GM21529 (cell line): ENCODE results near the gene SNX8.
"Not testable (repeated sequence)": the region's sequence is repeated elsewhere in the genome, so short reads cannot be mapped to it uniquely, and the experiment has no call there.

Experiments
- ATAC-seq: cut with Tn5 transposase; IDR thresholded peaks from one replicate; pipeline ENCODE4 v1.9.1; 2021; ENCODE audit not compliant: unreplicated experiment

SNX8 gene

GRCh38 chr7:2290877-2291276, 23.4 kb downstream of the SNX8 start:
- no peak for ATAC-seq

DNA sequence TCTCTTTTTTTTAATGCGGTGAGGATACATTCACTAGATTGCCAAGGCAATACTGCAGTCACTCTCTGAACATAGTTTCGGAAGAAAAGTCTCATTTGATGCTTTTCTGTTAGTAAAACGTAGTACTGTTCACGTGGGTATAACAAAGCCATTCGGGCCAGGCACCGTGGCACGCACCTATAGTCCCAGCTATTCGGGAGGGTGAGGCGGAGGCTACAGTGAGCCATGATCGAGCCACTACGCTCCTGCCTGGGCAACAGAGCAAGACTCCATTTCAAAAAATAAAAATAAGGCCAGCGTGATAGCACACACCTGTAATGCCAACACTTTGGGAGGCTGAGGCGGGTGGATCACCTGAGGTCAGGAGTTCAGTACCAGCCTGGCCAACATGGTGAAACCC, 24.6 kb downstream of the SNX8 start:
- ATAC-seq: no peak

DNA sequence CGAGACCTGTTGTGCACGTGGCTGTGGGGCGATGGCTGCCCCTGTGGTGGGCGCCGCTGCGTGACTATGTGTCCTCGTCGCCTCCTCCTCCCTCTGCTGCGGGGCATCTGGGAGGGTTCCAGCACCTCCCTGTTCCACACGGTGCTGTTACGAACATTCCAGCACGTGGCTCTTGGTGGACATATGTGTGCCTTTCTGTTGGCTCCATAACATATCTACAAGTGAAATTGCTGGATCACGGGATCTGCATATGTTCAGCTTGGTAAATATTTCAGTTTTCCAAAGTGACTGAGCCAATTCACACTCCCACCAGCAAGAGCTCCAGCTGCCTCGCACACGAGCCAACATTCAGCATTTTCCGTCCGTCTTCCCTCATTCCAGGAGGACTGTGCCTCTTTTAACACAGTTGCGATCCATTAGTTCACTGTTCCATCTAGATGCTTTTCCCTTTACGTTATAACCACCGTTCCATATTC, 25.1 kb downstream of the SNX8 start:
- no peak for ATAC-seq

- peak; percentile 82 for ATAC-seq
Measured at GRCh38 chr7:2288503-2288902, 25.7 kb downstream of the SNX8 start.

DNA sequence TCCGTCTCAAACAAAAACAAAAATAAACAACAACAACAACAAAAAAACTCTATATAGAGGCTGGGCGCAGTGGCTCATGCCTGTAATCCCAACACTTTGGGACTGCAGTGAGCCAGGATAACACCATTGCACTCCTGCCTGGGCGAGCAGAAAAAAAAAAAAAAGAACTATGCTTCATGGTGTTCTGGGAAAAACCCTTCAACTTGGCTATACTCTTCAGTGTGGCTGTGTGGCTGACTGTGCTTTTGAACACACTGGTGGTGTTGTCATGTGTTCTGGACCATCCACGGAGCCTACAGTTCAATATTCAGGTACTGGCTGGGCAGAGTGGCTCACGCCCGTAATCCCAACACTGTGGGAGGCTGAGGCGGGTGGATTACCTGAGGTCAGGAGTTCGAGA, 26.5 kb downstream of the SNX8 start:
- no peak for ATAC-seq

- no peak for ATAC-seq
Measured at GRCh38 chr7:2283074-2283473, 31.2 kb downstream of the SNX8 start.

- ATAC-seq: no peak
Measured at GRCh38 chr7:2282185-2282751, 32.0 kb downstream of the SNX8 start.

- no peak for ATAC-seq
Measured at GRCh38 chr7:2281541-2281940, 32.7 kb downstream of the SNX8 start.

DNA sequence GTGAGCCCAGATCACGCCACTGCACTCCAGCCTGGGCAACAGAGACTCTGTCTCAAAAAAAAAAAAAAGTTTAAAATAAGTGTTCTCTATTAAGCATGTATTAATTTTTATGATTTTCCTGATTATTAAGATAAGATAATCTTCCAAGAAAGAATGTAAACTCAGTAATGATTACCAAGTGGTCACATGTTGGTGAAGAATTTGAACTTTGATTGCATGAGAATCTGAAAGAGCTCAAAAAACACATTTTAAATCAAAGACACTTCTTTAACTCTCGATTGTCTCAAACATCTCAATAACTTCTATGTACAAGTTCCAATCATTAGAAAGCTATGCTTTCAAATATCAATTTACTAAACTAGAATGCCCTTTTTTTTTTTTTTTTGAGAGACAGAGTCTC, 33.8 kb downstream of the SNX8 start:
- no peak for ATAC-seq

DNA sequence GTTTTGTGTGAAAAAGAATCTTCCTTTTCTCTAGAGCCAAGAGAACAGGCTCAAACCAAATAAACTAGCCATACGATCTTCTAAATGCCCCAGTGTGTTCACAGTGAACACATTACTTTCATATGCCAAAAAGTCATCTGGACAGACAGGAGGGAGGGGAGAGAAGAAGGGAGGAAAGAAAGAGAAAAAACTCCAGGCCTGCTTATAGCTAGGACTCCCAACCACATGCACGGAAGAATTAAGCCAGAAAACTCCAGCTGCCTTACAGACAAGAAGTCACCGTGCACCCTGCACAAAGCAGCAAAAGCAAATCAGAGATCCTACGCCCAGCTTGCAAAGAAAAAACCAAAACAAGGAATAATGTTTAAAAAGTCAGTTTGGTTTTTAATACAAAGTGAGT, 34.3 kb downstream of the SNX8 start:
- no peak for ATAC-seq

GRCh38 chr7:2278026-2278425, 36.2 kb downstream of the SNX8 start:
- ATAC-seq: no peak

GRCh38 chr7:2276107-2276506, 38.1 kb downstream of the SNX8 start:
- no peak for ATAC-seq

- no peak for ATAC-seq
Measured at GRCh38 chr7:2275101-2275500, 39.1 kb downstream of the SNX8 start.

- ATAC-seq: no peak
Measured at GRCh38 chr7:2274666-2275065, 39.6 kb downstream of the SNX8 start.

DNA sequence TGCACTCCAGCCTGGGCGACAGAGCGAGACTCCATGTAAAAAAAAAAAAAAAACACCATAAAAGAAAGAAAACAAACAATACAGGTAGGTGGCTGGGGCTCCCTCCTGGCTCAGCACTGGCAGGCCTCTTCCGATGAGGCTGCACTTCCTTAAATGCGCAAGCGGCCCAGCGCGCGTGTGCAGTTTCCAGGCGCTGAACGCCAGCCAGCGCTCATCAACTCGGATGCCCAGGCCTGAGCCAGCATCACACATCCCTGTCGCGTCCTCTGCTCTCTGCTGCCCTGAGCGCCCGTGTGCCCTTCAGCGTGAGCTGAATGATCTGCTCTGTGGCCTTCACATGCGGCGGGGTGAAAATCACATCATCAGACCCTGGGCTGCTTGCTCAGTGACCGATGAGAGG, 40.4 kb downstream of the SNX8 start:
- no peak for ATAC-seq

GRCh38 chr7:2272031-2272430, 42.2 kb downstream of the SNX8 start:
- ATAC-seq: no peak

DNA sequence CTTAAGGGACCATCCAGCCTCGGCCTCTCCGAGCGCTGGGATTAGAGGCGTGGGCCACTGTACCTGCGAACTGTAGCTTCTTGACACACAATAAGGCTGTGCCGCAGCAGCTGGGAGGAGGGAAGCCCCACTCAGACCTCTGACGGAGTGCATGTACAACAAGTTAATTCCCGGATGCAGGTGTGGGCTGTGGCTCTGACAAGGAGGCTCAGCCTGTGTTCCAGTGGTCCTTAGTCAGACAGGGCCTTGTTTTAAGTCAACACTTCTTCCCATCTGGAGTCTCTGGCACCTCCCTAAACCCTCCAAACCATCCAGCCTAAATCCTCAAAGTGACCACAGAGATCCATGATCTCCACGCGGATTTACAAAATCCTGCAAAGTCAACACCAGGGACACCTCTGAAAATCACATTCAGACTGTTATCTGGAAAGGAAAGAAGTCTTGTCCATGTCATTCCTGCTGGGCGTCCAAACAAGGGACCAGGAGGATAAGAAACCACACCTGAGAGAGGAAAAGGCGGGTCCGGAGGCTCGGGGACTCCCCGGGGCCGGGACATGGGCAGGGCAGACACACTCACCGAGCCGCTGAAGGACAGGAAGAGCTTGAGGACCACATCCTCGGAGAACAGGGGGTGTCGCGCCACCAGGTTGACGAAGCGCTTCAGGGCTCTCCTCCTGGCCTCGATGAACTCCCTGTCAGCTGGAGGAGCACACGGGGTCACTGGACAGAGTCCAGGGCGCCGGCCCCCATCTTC, 42.8 kb downstream of the SNX8 start:
- ATAC-seq: no peak

DNA sequence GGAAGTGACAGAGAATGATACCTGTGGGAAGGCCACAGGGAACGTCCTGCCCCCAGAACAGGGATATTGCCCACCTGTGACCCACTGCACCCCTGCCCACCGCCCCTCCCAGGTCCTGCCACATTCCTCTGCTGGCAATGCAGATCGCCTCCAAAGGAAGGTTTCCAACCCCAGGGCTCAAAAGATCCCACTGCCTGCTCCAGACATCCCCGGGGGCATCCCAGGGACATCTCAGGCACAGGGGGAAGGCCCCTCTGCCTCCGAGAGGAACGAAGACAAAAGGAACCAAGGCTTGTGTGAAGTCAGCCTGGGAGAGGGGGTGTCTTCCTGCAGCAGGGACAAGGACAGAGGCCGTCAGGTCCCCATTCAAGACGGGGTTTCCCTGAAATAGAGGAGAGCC, 43.7 kb downstream of the SNX8 start:
- no peak for ATAC-seq

DNA sequence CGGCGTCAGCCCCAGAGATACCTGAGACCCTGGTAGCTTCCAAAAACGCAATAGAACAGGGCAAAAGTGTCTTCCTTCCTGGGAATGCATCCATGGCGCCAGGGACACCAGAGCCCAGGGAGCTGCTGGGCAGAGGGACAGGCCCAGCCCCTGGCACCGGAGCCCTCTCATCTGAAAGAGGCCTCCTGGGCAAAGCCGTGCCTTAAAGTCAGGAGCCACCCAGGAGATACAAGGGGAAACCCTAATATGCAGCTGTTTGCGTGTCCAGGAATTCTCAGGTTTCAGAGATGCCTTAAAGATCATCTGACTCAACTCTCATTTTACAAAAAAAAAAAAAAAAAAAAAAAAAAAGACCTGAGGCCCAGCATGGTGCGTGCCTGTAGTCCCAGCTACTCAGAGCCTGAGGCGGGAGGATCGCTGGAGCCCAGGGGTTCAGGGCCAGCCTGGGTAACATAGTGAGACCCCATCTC, 44.2 kb downstream of the SNX8 start:
- no peak for ATAC-seq

DNA sequence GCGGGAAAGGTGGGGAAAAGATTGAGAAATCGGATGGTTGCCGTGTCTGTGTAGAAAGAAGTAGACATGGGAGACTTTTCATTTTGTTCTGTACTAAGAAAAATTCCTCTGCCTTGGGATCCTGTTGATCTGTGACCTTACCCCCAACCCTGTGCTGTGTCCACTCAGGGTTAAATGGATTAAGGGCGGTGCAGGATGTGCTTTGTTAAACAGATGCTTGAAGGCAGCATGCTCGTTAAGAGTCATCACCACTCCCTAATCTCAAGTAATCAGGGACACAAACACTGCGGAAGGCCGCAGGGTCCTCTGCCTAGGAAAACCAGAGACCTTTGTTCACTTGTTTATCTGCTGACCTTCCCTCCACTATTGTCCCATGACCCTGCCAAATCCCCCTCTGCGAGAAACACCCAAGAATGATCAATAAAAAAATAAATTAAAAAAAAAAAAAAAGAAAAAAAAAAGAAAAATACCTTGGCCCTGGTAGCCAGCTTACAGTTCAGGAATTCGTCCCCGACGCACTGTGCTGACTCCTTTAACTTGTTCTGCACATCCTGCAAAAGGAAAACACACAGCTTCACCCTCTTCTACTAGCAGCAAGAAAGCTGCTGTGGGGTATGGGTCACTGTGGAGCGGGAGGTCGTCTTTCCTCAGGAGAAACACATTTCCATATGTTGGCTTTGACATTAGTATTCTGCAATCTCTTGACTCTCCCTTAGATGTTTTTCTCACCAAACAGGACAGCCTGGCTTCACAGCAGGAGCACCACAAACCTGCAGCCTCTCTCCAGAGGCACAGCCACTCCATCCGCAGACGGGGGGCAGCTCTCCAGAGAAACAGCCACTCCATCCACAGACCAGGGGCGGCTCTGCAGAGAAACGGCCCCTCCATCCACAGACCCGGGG, 44.9 kb downstream of the SNX8 start:
- not testable (repeated sequence) for ATAC-seq

GRCh38 chr7:2266911-2267310, 47.3 kb downstream of the SNX8 start:
- no peak for ATAC-seq

DNA sequence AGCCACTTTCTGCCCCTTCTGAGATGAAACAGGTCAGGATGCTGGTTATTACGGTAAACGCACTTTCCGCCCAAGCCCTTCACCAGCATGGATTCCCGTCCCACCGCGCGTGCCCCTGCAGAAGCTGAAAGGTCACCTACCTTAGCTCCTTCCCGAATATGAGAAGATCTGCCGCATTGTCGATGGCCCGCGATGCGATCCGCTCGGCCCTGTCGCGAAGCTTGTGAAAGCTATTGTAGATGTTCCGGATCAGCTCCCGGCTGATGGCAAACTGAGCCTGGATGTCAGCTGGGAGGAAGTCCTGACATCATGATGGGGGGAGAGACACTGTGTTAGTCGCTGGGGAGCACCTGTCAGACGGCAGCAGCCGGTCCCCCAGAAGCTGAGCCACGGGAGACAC, 50.1 kb downstream of the SNX8 start:
- no peak for ATAC-seq
